Suprapubic skin (tissue), 4 donors: ENCODE measurements around the gene SLC22A1. TPM values are rescaled to one million over a fixed set of nuclear protein-coding genes. Genes with fewer than 3 reads are reported as not detected.

Source experiments
- DNase-seq, 2 donors: peaks; one replicate each; pipeline ENCODE4 v3.0.0-alpha.2; 2019; ENCODE audit warnings: low spot score in 2 of 2
- H3K27ac ChIP-seq: fragments of 200-600 bp; sonication (generic); one replicate; pipeline ENCODE4 v1.5.1; 2019
- H3K27me3 ChIP-seq: fragments of 200-600 bp; sonication (generic); one replicate; pipeline ENCODE4 v1.5.1; 2019
- H3K36me3 ChIP-seq: fragments of 200-600 bp; sonication (generic); one replicate; pipeline ENCODE4 v1.5.1; 2019
- H3K4me1 ChIP-seq: fragments of 200-600 bp; sonication (generic); one replicate; pipeline ENCODE4 v1.5.1; 2019
- H3K4me3 ChIP-seq: fragments of 200-600 bp; sonication (generic); one replicate; pipeline ENCODE4 v1.5.1; 2019; ENCODE audit warnings: mild to moderate bottlenecking
- H3K9me3 ChIP-seq: fragments of 200-600 bp; sonication (generic); one replicate; pipeline ENCODE4 v1.5.1; 2019
- EP300 ChIP-seq: sonication (generic); formaldehyde crosslinking; IDR thresholded peaks from one replicate; pipeline ENCODE4 v1.6.1; 2017; ENCODE audit warnings: antibody characterized with exemption
- POLR2A ChIP-seq, 2 donors: fragments of 450-650 bp; IDR thresholded peaks; one replicate each; pipeline ENCODE4 v1.6.1; 2017; ENCODE audit warnings: antibody characterized with exemption in 2 of 2, mild to moderate bottlenecking in 2 of 2, moderate library complexity in 2 of 2
- POLR2AphosphoS5 ChIP-seq, 3 donors: sonication (generic); formaldehyde crosslinking; IDR thresholded peaks; one replicate each; pipeline ENCODE4 v1.6.1; 2017; ENCODE audit warnings: antibody characterized with exemption in 3 of 3
- WGBS: methylation state at CpG from one replicate; pipeline ENCODE4 v1.1.5; 2018; 5-methylcytosine and 5-hydroxymethylcytosine counted together
- total RNA-seq, 4 donors: library from RNA; depleted of rRNA; stranded (reverse); fragments of >200 nt; gene quantifications; one replicate each; pipeline ENCODE4 v1.1.0, GENCODE V29; 2016
- TF ChIP-seq, protein P1 (sequence below), 2 donors: fragments of 200-600 bp in 1 of 2; fragments of 450-650 bp in 1 of 2; sonication (generic) in 1 of 2; IDR thresholded peaks; one replicate each; pipeline ENCODE4 v1.5.1; 2016 to 2019; ENCODE audit warnings: antibody characterized with exemption in 2 of 2, mild to moderate bottlenecking in 1 of 2, moderate library complexity in 1 of 2

SLC22A1 gene
- total RNA-seq, 4 donors from 2014 or later = 0.26 to 3.9 (median 3.3) TPM; not detected in 1

DNA sequence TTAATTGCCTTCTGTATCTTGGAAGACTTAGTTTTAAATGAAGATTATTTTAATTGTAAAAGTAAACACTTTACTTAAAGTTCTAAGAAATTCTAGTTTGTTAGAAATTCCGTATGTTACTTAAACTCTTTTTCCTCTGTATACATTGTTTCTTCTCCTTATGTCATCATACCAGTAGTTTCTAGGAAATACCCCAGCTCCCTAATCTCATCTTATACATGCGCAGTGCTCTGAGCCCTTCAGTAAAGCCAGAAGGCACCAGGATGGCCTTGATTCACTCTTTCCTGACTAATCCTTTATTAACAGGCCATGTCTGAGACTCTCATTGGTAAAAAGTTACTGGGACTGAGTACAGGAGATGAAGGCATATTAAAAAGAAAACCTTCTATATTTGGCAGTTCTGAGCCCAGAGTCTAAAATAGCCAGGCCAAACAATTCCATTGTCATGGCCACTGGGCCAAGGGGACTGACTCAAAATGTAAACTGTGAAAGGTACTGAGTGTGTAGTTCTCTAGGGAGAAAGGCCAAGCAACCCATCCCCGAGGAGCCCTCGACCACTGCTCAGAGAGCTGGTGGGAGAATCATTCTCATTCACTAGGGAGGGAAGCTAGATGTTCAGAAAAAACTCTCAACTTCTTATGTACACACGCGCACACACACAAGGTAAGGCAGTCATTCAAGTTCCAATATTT is 25.0 kb downstream of the SLC22A1 start:
- Histone ChIP-seq H3K4me1 (no peaks in the 10 kb centered on the region), H3K4me3 (no peak overlapping the region), H3K36me3 (no peaks in the 10 kb centered on the region), H3K9me3 (no peaks in the 10 kb centered on the region), H3K27ac (no peak overlapping the region), H3K27me3 (no peaks in the 10 kb centered on the region)
- TF ChIP-seq POLR2A (IDR thresholded peaks at IDR 0.05) = no peak
- no peak for TF ChIP-seq POLR2AphosphoS5 (IDR thresholded peaks at IDR 0.05)
- TF ChIP-seq EP300 = no peak
- TF ChIP-seq, protein P1, sequence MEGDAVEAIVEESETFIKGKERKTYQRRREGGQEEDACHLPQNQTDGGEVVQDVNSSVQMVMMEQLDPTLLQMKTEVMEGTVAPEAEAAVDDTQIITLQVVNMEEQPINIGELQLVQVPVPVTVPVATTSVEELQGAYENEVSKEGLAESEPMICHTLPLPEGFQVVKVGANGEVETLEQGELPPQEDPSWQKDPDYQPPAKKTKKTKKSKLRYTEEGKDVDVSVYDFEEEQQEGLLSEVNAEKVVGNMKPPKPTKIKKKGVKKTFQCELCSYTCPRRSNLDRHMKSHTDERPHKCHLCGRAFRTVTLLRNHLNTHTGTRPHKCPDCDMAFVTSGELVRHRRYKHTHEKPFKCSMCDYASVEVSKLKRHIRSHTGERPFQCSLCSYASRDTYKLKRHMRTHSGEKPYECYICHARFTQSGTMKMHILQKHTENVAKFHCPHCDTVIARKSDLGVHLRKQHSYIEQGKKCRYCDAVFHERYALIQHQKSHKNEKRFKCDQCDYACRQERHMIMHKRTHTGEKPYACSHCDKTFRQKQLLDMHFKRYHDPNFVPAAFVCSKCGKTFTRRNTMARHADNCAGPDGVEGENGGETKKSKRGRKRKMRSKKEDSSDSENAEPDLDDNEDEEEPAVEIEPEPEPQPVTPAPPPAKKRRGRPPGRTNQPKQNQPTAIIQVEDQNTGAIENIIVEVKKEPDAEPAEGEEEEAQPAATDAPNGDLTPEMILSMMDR (IDR thresholded peaks at IDR 0.05) = no peak
- no peak for DNase-seq
- WGBS = 95% methylated on average over 6 of the region's 6 CpGs

DNA sequence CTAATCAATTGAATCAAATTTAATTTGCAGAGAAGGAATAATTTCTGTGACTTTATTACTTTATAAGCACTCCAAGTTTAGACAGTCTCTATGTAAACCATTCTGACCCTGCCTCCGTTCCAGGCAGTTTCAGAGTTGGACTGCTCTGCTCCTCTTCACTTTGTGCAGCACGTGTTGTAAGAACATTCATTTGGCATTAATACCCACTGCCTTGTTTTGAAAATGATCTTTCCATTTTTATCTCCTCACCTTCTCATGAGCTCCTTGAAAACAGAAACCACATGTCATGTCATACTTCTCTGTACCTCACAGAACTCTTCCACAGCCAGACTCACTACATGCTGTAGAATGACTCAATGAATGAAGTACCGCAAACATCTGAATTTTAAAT is 25.5 kb downstream of the SLC22A1 start:
- Histone ChIP-seq H3K36me3 (no peaks in the 10 kb centered on the region), H3K27me3 (no peaks in the 10 kb centered on the region), H3K4me3 (no peak overlapping the region), H3K4me1 (no peaks in the 10 kb centered on the region), H3K9me3 (no peaks in the 10 kb centered on the region), H3K27ac (no peak overlapping the region)
- TF ChIP-seq, protein P1 (IDR thresholded peaks at IDR 0.05) = no peak
- TF ChIP-seq EP300 = no peak
- no peak for TF ChIP-seq POLR2AphosphoS5 (IDR thresholded peaks at IDR 0.05)
- TF ChIP-seq POLR2A (IDR thresholded peaks at IDR 0.05) = no peak
- 91% methylated on average over 3 of the region's 3 CpGs for WGBS
- no peak for DNase-seq

DNA sequence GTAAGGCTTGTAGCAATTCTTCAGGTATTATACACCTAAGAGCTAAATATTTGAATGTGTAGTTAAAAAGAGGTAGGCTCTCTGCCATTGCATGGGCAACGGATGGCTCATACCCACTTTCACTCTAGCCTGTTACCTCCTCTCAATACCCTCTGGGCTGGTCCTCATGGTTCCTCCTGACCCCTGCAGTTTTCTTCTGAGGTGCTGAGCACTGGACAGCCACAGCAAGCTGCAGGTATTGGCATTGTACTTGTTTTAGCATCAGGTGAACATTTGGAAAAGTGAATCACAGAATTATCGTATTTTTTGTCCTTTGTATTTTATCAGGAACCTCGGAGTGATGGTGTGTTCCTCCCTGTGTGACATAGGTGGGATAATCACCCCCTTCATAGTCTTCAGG is 32.9 kb downstream of the SLC22A1 start:
- no peak overlapping the region for H3K4me3 ChIP-seq
- no peak for DNase-seq
- TF ChIP-seq POLR2A (IDR thresholded peaks at IDR 0.05) = no peak
- TF ChIP-seq POLR2AphosphoS5 (IDR thresholded peaks at IDR 0.05) = no peak
- no peak for TF ChIP-seq EP300
- H3K27ac ChIP-seq = no peak overlapping the region
- no peaks in the 10 kb centered on the region for H3K9me3 ChIP-seq
- no peaks in the 10 kb centered on the region for H3K36me3 ChIP-seq
- H3K4me1 ChIP-seq = no peaks in the 10 kb centered on the region
- no peaks in the 10 kb centered on the region for H3K27me3 ChIP-seq
- WGBS = 98% methylated on average over 3 of the region's 3 CpGs

DNA sequence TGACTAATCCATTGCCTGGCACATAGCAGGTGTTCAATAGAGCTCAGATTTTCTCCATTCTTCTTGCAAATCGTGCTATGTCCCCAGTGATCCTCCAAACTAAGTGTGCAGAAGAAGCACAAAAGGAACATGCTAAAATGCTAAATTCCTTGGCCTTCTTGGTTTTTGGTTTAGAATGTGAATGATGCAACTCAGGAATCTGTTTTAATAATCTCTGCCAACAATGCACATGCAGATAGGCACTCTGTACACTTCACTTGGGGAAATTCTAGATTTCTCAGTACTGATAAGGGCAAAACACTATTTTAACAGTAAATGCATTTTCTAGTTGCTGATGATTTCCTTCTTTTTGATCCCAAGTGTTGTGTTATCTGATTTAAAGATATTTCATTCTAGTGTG is 35.2 kb downstream of the SLC22A1 start:
- no peaks in the 10 kb centered on the region for H3K36me3 ChIP-seq
- WGBS = 73% methylated on average over 1 of the region's 1 CpG
- H3K9me3 ChIP-seq = no peaks in the 10 kb centered on the region
- no peaks in the 10 kb centered on the region for H3K4me1 ChIP-seq
- TF ChIP-seq POLR2A (IDR thresholded peaks at IDR 0.05) = no peak
- no peak for TF ChIP-seq EP300
- TF ChIP-seq, protein P1 (IDR thresholded peaks at IDR 0.05) = no peak
- no peak for TF ChIP-seq POLR2AphosphoS5 (IDR thresholded peaks at IDR 0.05)
- no peak for DNase-seq
- no peak overlapping the region for H3K4me3 ChIP-seq
- no peaks in the 10 kb centered on the region for H3K27me3 ChIP-seq
- H3K27ac ChIP-seq = no peak overlapping the region

DNA sequence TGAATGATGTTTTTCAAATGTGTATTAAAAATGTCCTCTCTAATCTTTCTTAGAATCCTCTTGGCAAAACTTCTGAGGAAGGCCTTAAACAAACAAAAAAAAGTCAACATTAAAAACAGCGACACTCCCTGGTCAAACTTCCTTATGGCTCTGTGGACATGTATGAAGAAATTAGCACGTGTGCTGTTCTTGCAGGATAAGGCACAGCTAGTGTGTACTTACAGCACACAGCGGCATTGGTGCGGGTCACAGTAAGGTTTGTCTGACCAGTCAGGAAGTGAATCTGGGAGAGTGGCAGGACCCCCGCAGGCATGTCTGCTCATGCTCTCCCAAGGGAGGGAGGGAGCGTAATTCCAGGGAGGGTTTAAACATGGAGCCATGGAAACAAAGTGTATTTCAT is 38.8 kb downstream of the SLC22A1 start:
- 73% methylated on average over 6 of the region's 6 CpGs for WGBS
- DNase-seq = no peak
- H3K27me3 ChIP-seq = no peaks in the 10 kb centered on the region
- H3K4me3 ChIP-seq = no peak overlapping the region
- H3K4me1 ChIP-seq = no peaks in the 10 kb centered on the region
- no peaks in the 10 kb centered on the region for H3K36me3 ChIP-seq
- TF ChIP-seq, protein P1 (IDR thresholded peaks at IDR 0.05) = no peak
- TF ChIP-seq POLR2AphosphoS5 (IDR thresholded peaks at IDR 0.05) (no peak), EP300 (no peak), POLR2A (IDR thresholded peaks at IDR 0.05) (no peak)
- no peaks in the 10 kb centered on the region for H3K9me3 ChIP-seq
- H3K27ac ChIP-seq = no peak overlapping the region
